Measurements from ENCODE around the gene CCDC17. TPM values are rescaled to one million over a fixed set of nuclear protein-coding genes. Genes with fewer than 3 reads are reported as not detected.

CCDC17 gene
- 5.8 and 6.1 TPM in 2 replicates for total RNA-seq
- long read RNA-seq, partial matches to known transcripts, result 1 of 2 reads
- long read RNA-seq, other reads (novel, unspliced or antisense), result 1 of 2 reads

DNA sequence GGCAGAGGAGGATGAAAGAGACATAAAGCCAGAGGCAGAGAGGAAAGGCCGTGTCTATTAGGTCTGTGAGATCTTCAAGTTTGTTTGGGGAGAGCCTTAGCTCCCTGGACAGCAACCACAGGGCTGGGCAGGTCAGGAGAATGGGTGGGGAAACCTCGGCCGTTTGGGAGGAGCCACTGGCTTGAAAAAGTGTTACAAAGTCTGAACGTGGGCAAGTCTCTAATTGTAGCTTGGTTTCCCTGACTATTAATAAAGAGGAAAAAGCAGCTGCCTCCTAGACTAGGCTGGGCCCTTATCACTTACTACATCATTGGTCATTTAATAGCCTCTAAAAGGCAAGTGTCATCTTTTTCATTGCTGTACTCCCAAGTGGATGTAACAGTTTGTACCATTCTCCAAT, at the start of gene CCDC17:
Gene CCDC17 (minus strand): TSS at position 83 of the 400 bp plus-strand sequence. CDS start 145 bp downstream, outside the sequence.
- Mint-ChIP-seq H3K36me3 (ENCODE audit: insufficient read depth) (peaks cover 21% of the 10 kb centered on the region), H3K4me3 (ENCODE audit: low read depth) (no peak within 1 kb of the TSS), H3K9me3 (ENCODE audit: low read depth) (no peaks in the 10 kb centered on the region), H3K27me3 (no peaks in the 10 kb centered on the region), H3K27ac (peak within 1 kb of the TSS; percentile 94), H3K4me1 (ENCODE audit: low read depth) (no peaks in the 10 kb centered on the region)
- DNase-seq (ENCODE audit: low spot score, unreplicated experiment), result no peak
- TF ChIP-seq, protein P1, sequence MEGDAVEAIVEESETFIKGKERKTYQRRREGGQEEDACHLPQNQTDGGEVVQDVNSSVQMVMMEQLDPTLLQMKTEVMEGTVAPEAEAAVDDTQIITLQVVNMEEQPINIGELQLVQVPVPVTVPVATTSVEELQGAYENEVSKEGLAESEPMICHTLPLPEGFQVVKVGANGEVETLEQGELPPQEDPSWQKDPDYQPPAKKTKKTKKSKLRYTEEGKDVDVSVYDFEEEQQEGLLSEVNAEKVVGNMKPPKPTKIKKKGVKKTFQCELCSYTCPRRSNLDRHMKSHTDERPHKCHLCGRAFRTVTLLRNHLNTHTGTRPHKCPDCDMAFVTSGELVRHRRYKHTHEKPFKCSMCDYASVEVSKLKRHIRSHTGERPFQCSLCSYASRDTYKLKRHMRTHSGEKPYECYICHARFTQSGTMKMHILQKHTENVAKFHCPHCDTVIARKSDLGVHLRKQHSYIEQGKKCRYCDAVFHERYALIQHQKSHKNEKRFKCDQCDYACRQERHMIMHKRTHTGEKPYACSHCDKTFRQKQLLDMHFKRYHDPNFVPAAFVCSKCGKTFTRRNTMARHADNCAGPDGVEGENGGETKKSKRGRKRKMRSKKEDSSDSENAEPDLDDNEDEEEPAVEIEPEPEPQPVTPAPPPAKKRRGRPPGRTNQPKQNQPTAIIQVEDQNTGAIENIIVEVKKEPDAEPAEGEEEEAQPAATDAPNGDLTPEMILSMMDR (IDR thresholded peaks at IDR 0.05; ENCODE audit: unreplicated experiment), result no peak

DNA sequence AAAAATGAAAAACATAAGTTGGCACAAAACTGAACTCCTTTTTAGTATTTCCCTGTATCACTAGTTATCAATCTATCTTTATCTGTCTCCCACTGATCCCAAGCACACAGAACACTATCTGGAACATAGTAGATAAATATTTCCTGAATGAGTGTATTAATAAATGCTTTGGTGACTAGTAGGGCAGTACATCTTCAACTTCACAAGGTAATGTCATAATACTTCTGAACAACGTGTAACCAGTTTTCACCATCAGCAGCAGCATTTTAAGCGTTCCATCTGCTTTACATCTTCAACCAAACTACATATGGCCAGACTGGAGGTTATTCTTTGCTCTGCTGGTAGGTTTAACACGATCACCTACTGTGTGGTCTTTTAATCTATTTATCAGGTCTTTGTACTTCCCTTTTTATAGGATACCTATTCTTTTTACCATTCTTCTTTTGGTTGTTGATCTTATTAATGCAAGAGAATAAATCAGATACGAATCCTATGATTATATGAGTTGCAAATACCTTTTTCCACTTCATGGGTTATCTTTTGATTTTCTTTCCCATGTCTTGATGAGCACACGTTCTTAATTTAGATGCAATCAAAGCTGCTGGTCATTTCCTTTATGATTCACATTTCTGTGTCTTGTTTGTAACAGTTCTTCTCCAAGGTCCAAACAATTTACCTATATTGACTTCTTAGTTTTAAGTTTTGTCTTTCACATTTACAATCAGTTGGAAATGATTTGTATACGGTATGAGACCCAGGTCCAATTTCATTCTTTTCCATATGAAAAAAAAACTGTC, 46.2 kb upstream of the CCDC17 start:
- Mint-ChIP-seq H3K27ac (no peak overlapping the region), H3K4me3 (ENCODE audit: low read depth) (no peak overlapping the region), H3K36me3 (ENCODE audit: insufficient read depth) (peaks cover 5% of the 10 kb centered on the region), H3K4me1 (ENCODE audit: low read depth) (peaks cover 22% of the 10 kb centered on the region), H3K9me3 (ENCODE audit: low read depth) (no peaks in the 10 kb centered on the region), H3K27me3 (no peaks in the 10 kb centered on the region)
- DNase-seq (ENCODE audit: low spot score, unreplicated experiment), result no peak
- TF ChIP-seq, protein P1 (IDR thresholded peaks at IDR 0.05; ENCODE audit: unreplicated experiment), result no peak

DNA sequence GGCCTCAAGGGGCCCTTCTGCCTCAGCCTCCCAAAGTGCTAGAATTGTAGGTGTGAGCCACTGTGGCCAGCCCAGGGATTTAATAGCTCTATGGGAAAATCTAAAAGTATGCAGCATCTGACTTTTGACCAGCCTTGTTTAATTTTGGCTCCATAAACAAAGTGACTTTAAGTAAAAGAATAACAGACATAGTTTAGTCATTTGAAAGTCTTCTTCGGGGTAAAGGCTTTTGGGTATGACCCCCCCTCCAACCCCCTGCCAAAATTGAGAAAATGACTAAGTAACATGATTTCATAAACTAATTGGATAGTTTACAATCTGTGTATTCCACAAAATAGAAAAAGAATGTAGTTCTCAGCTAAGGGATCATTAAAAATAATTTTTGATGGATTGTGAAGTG, 45.5 kb upstream of the CCDC17 start:
- Mint-ChIP-seq H3K36me3 (ENCODE audit: insufficient read depth) (peaks cover 5% of the 10 kb centered on the region), H3K9me3 (ENCODE audit: low read depth) (no peaks in the 10 kb centered on the region), H3K4me3 (ENCODE audit: low read depth) (no peak overlapping the region), H3K4me1 (ENCODE audit: low read depth) (peaks cover 19% of the 10 kb centered on the region), H3K27me3 (no peaks in the 10 kb centered on the region), H3K27ac (no peak overlapping the region)
- no peak for DNase-seq (ENCODE audit: low spot score, unreplicated experiment)
- TF ChIP-seq, protein P1 (IDR thresholded peaks at IDR 0.05; ENCODE audit: unreplicated experiment), result no peak

GRCh38 chr1:45668526-45668925, 44.7 kb upstream of the CCDC17 start:
- H3K4me1 Mint-ChIP-seq (ENCODE audit: low read depth), result peaks cover 13% of the 10 kb centered on the region
- H3K36me3 Mint-ChIP-seq (ENCODE audit: insufficient read depth), result peaks cover 5% of the 10 kb centered on the region
- DNase-seq (ENCODE audit: low spot score, unreplicated experiment), result no peak
- no peak overlapping the region for H3K27ac Mint-ChIP-seq
- H3K27me3 Mint-ChIP-seq, result no peaks in the 10 kb centered on the region
- TF ChIP-seq, protein P1 (IDR thresholded peaks at IDR 0.05; ENCODE audit: unreplicated experiment), result no peak
- no peak overlapping the region for H3K4me3 Mint-ChIP-seq (ENCODE audit: low read depth)
- H3K9me3 Mint-ChIP-seq (ENCODE audit: low read depth), result no peaks in the 10 kb centered on the region

DNA sequence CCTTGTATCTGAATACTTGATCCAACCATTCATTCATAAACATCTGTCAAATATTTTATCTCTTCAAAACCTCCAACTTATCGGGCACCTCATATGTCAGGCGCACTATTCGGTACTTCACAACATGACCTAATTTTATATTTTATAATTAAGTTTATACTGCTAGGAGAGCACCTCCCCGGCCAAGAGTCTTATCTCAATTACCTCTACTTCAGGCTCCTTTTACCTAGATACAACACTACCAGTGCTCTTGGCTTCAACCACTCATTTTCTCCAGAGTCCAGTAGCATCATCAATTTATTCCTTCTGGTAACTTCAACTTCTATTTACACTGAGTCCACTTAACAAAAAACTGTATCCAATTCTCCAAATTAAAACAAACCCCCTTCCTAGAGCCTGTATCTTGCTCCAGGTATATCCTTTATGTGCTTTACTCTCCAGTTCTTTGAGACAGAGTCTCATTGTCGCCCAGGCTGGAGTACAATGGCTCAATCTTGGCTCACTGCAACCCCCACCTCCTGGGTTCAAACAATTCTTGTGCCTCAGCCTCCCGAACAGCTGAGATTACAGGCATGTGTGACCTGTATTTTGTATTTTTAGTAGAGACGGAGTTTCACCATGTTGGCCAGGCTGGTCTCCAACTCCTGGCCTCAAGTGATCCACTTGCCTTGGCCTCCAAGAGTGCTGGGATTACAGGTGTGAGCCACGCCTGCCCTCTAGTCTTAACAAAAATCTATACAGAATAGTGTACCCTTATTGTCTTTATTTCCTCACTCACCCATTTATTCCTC, 43.7 kb upstream of the CCDC17 start:
- H3K27me3 Mint-ChIP-seq, result no peaks in the 10 kb centered on the region
- no peak overlapping the region for H3K27ac Mint-ChIP-seq
- H3K36me3 Mint-ChIP-seq (ENCODE audit: insufficient read depth), result peaks cover 8% of the 10 kb centered on the region
- H3K4me3 Mint-ChIP-seq (ENCODE audit: low read depth), result no peak overlapping the region
- TF ChIP-seq, protein P1 (IDR thresholded peaks at IDR 0.05; ENCODE audit: unreplicated experiment), result no peak
- H3K4me1 Mint-ChIP-seq (ENCODE audit: low read depth), result peaks cover 11% of the 10 kb centered on the region
- H3K9me3 Mint-ChIP-seq (ENCODE audit: low read depth), result no peaks in the 10 kb centered on the region
- no peak for DNase-seq (ENCODE audit: low spot score, unreplicated experiment)
